ENCODE data around the gene SPATA2L. TPM values are rescaled to one million over a fixed set of nuclear protein-coding genes. Genes with fewer than 3 reads are reported as not detected.

The SPATA2L gene
- total and polyA plus RNA-seq, 2 of the 13 experiments (the other 11 are each of a cell fraction or from before 2014, with no cell fraction given) = 9.1 to 20.7 TPM

DNA sequence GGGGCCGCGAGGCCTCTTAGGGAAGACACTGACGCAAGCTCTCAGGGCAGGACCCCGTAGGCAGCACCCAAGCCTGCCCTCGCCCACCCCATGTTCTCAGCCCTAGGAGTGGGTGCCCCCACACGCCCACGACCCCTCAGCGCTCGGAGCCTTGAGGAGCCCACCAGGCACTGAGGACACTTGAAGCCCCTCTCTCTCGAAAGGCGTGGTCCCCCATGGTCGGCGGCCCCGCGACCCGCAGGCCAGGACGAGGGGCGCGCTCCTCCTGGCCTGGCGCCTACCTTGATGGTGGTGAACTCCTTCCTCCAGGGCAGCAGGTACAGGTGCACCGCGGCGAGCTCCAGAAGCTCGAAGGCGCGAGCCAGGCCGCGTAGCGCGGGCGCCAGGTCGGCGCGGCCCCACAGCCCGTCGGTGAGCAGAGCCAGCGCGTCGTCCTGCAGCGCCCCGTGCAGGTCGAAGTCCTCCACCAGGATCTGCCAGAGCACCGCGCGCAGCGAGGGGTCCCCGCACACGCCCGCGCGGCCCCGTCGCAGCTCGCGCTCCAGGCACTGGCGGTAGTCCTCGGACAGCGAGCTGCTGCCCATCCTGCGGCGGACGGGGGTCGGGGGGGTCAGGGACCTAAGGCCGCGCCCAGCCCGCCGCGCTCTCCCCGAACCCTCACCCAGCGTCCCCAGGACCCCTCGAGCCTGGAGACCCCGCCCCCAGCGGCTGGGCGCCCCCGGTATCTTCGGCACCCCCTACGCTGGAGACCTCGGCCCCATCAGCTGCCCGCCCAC is 668 bp downstream of the SPATA2L start (continued):
- TF ChIP-seq NFE2L1 (CRISPR knock-in tag; IDR thresholded peaks at IDR 0.05; ENCODE audit: borderline replicate concordance) (no peak), HIVEP1 (CRISPR knock-in tag; IDR thresholded peaks at IDR 0.05) (no peak; the same call in 1 of the 2 replicates), ZNF256 (CRISPR knock-in tag; conservative IDR thresholded peaks at IDR 0.05) (no peak), ZNF768 (CRISPR knock-in tag; IDR thresholded peaks at IDR 0.05) (peak; percentile 84), BHLHE40 (IDR thresholded peaks at IDR 0.05; ENCODE audit: low read length) (no peak), MBD4 (IDR thresholded peaks at IDR 0.05; ENCODE audit: borderline replicate concordance, low read length) (no peak), ZNF17 (CRISPR knock-in tag; IDR thresholded peaks at IDR 0.05) (no peak), KLF6 (CRISPR knock-in tag; IDR thresholded peaks at IDR 0.05) (no peak; the same call in 1 of the 2 replicates)
- TF ChIP-seq, protein P1, sequence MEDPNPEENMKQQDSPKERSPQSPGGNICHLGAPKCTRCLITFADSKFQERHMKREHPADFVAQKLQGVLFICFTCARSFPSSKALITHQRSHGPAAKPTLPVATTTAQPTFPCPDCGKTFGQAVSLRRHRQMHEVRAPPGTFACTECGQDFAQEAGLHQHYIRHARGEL (CRISPR knock-in tag; IDR thresholded peaks at IDR 0.05) = no peak

DNA sequence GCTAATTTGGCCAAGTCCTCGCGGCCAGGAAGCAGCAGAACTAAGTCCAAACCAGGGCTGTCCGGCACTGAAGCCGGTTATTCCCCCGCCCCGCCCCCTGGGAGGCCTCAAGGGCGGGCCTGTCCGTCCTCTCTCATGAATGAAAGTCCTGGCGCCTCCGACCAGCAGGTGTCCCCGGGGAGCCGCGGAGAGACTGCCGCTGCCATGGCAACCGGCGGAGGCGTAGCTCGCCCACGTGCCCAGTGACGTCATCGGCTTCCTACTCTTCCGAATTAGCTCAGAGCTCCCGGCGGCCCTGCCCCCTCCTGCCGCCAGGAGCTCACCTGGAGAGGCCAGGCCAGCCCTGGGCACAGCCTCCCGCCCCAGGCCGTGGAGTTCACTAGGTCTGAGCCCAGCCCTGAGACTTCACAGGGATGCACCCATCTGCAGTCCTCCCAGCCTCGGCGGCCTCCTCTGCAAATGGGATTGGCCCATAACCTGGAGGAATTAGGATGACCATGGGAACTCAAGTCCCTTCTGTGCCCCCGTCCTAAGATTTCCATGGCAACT is 1.3 kb downstream of the SPATA2L start:
- BruUV-seq (replicated peaks) = no TSS peak
- in situ Hi-C loops (cut with HindIII; ENCODE audit: extremely low pct_ligation_motif_present, low pct_unique_long_range_greater_than_20kb) = loop anchor here (5.0 kb wide), 1 partner anchor 43 kb away; the partner anchor contains the start of genes CHMP1A and SPATA33
- no peaks in the 10 kb centered on the region for H3K9me3 ChIP-seq (ENCODE audit: low read length)
- H3K9ac ChIP-seq (ENCODE audit: insufficient read depth, low read depth, low read length) = peak overlapping the region; percentile 83
- no peak overlapping the region for H2AFZ ChIP-seq (ENCODE audit: low read length)
- H3K4me2 ChIP-seq (ENCODE audit: low read depth, low read length) = peak overlapping the region; percentile 99
- H3K27ac ChIP-seq (ENCODE audit: extremely low read length, insufficient read depth, low read length) = peak overlapping the region; percentile 82
- H3K79me2 ChIP-seq (ENCODE audit: insufficient read depth, low read length) = peaks cover 2% of the 10 kb centered on the region
- FAIRE-seq (peak; percentile 96), ATAC-seq (peak; percentile 59), DNase-seq (ENCODE audit: low spot score) (peak; percentile 99)
- no peaks in the 10 kb centered on the region for H4K20me1 ChIP-seq (ENCODE audit: insufficient read depth, low read length)
- H3K27me3 ChIP-seq (ENCODE audit: control insufficient read depth in 1 of 2, insufficient read depth in 2 of 2, low read length in 2 of 2) = no peaks in the 10 kb centered on the region
- H3K36me3 ChIP-seq (replicated peaks in 1 of 2; ENCODE audit: control insufficient read depth in 1 of 2, insufficient read depth in 2 of 2, low read length in 2 of 2) = peaks cover 5 to 14% of the 10 kb centered on the region in 2 experiments; a peak in 2 of 5 replicates
- intact Hi-C loops (cut with micrococcal nuclease; ENCODE audit: unreplicated experiment) = loop anchor here (2.0 to 10.0 kb wide), 4 partner anchors 13 to 217 kb away; partner anchors contain the start of genes CDK10, MC1R and SPIRE2
- POLR2A ChIA-PET = interaction anchor here (0.8 to 3.0 kb wide), 22 partner anchors 8 to 222 kb away, joined by 3 to 32 read pairs (median 6); partner anchors contain the start of genes CDK10, CHMP1A, FANCA and MC1R
- H3K4me3 ChIP-seq (replicated peaks in 1 of 3; ENCODE audit: insufficient read depth in 1 of 3, low read depth in 2 of 3, low read length in 3 of 3) = peak overlapping the region; percentile 71 to 89 (median 84)
- H3K4me1 ChIP-seq (ENCODE audit: insufficient read depth, low read length) = peaks cover 45% of the 10 kb centered on the region
- CTCF ChIA-PET (ENCODE audit: low intra/inter-chr PET ratio, low total read pairs) = interaction anchor here (1.2 to 1.4 kb wide), 2 partner anchors 13 to 93 kb away, joined by 3 to 4 read pairs; no protein-coding TSS in a partner anchor
- whole genome bisulfite sequencing (ENCODE audit: low lambda C conversion rate) = 3% methylated on average over 9 of the region's 30 CpGs
- TF ChIP-seq ZBTB7A (CRISPR knock-in tag; IDR thresholded peaks at IDR 0.05) (no peak; the same call in 1 of the 2 replicates), ZNF335 (CRISPR knock-in tag; IDR thresholded peaks at IDR 0.05) (peak; percentile 42; the same call in 1 of the 2 replicates), ZNF136 (CRISPR knock-in tag; IDR thresholded peaks at IDR 0.05; ENCODE audit: low read depth) (no peak), ZNF367 (CRISPR knock-in tag; IDR thresholded peaks at IDR 0.05; ENCODE audit: borderline replicate concordance) (no peak), TEAD3 (CRISPR knock-in tag; optimal IDR thresholded peaks at IDR 0.05; ENCODE audit: borderline replicate concordance) (peak; percentile 49), ZFP41 (CRISPR knock-in tag; IDR thresholded peaks at IDR 0.05; ENCODE audit: borderline replicate concordance) (no peak; the same call in 1 of the 2 replicates), ZBTB8A (CRISPR knock-in tag; IDR thresholded peaks at IDR 0.05; ENCODE audit: borderline replicate concordance, low read depth) (no peak)
- TF ChIP-seq, protein P2, sequence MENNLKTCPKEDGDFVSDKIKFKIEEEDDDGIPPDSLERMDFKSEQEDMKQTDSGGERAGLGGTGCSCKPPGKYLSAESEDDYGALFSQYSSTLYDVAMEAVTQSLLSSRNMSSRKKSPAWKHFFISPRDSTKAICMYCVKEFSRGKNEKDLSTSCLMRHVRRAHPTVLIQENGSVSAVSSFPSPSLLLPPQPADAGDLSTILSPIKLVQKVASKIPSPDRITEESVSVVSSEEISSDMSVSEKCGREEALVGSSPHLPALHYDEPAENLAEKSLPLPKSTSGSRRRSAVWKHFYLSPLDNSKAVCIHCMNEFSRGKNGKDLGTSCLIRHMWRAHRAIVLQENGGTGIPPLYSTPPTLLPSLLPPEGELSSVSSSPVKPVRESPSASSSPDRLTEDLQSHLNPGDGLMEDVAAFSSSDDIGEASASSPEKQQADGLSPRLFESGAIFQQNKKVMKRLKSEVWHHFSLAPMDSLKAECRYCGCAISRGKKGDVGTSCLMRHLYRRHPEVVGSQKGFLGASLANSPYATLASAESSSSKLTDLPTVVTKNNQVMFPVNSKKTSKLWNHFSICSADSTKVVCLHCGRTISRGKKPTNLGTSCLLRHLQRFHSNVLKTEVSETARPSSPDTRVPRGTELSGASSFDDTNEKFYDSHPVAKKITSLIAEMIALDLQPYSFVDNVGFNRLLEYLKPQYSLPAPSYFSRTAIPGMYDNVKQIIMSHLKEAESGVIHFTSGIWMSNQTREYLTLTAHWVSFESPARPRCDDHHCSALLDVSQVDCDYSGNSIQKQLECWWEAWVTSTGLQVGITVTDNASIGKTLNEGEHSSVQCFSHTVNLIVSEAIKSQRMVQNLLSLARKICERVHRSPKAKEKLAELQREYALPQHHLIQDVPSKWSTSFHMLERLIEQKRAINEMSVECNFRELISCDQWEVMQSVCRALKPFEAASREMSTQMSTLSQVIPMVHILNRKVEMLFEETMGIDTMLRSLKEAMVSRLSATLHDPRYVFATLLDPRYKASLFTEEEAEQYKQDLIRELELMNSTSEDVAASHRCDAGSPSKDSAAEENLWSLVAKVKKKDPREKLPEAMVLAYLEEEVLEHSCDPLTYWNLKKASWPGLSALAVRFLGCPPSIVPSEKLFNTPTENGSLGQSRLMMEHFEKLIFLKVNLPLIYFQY (CRISPR knock-in tag; IDR thresholded peaks at IDR 0.05; ENCODE audit: borderline replicate concordance) = peak; percentile 79; the same call in 1 of the 2 replicates
- TF ChIP-seq, protein P3, sequence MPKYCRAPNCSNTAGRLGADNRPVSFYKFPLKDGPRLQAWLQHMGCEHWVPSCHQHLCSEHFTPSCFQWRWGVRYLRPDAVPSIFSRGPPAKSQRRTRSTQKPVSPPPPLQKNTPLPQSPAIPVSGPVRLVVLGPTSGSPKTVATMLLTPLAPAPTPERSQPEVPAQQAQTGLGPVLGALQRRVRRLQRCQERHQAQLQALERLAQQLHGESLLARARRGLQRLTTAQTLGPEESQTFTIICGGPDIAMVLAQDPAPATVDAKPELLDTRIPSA (CRISPR knock-in tag; IDR thresholded peaks at IDR 0.05; ENCODE audit: borderline replicate concordance) = no peak
